Effector memory CD4-positive, alpha-beta T cell (primary cell): ENCODE data around the gene CSPG4.
"Not testable (repeated sequence)": the region's sequence is repeated elsewhere in the genome, so short reads cannot be mapped to it uniquely, and the experiment has no call there.

ENCODE experiments used
- DNase-seq, 3 donors: peaks; one replicate each; pipeline ENCODE4 v3.0.0-alpha.2; 2020
- H3K27ac ChIP-seq: 2 replicates; pipeline ENCODE4 v1.7.0; 2013; ENCODE audit warnings: mild to moderate bottlenecking, low read length, moderate library complexity; ENCODE audit not compliant: insufficient read depth, poor library complexity, severe bottlenecking
- H3K27me3 ChIP-seq: replicated peaks from 2 replicates; pipeline ENCODE4 v1.7.0; 2013; ENCODE audit warnings: mild to moderate bottlenecking, low read length; ENCODE audit not compliant: insufficient read depth, control insufficient read depth, poor library complexity, severe bottlenecking
- H3K36me3 ChIP-seq: 2 replicates; pipeline ENCODE4 v1.7.0; 2013; ENCODE audit warnings: mild to moderate bottlenecking, low read length, moderate library complexity; ENCODE audit not compliant: control insufficient read depth, insufficient read depth
- H3K4me1 ChIP-seq: 2 replicates; pipeline ENCODE4 v1.7.0; 2013; ENCODE audit warnings: low read length, mild to moderate bottlenecking; ENCODE audit not compliant: control insufficient read depth, insufficient read depth, poor library complexity, severe bottlenecking
- H3K4me3 ChIP-seq: 2 replicates; pipeline ENCODE4 v1.7.0; 2013; ENCODE audit warnings: low read length, low read depth, mild to moderate bottlenecking; ENCODE audit not compliant: insufficient read depth, poor library complexity, severe bottlenecking
- H3K9me3 ChIP-seq: 2 replicates; pipeline ENCODE4 v1.7.0; 2013; ENCODE audit warnings: mild to moderate bottlenecking, low read length, moderate library complexity; ENCODE audit not compliant: control insufficient read depth

The CSPG4 gene

GRCh38 chr15:75696311-75696720 is 16.3 kb downstream of the CSPG4 start:
- Histone ChIP-seq H3K27ac (no peak overlapping the region), H3K4me1 (no peaks in the 10 kb centered on the region), H3K36me3 (no peaks in the 10 kb centered on the region), H3K4me3 (no peak overlapping the region), H3K9me3 (no peaks in the 10 kb centered on the region), H3K27me3 (no peaks in the 10 kb centered on the region)
- no peak for DNase-seq

GRCh38 chr15:75695634-75696310 is 16.9 kb downstream of the CSPG4 start:
- no peak for DNase-seq
- H3K36me3 ChIP-seq: no peaks in the 10 kb centered on the region
- no peaks in the 10 kb centered on the region for H3K9me3 ChIP-seq
- no peak overlapping the region for H3K27ac ChIP-seq
- no peaks in the 10 kb centered on the region for H3K4me1 ChIP-seq
- H3K4me3 ChIP-seq: no peak overlapping the region
- no peaks in the 10 kb centered on the region for H3K27me3 ChIP-seq

- Histone ChIP-seq H3K36me3 (no peaks in the 10 kb centered on the region), H3K4me1 (no peaks in the 10 kb centered on the region), H3K27ac (no peak overlapping the region), H3K4me3 (no peak overlapping the region), H3K9me3 (no peaks in the 10 kb centered on the region), H3K27me3 (no peaks in the 10 kb centered on the region)
- no peak for DNase-seq
Observed at GRCh38 chr15:75695220-75695619, 17.4 kb downstream of the CSPG4 start.

GRCh38 chr15:75694241-75695182 is 18.1 kb downstream of the CSPG4 start:
- Histone ChIP-seq H3K4me3 (no peak overlapping the region), H3K9me3 (no peaks in the 10 kb centered on the region), H3K27me3 (no peaks in the 10 kb centered on the region), H3K27ac (no peak overlapping the region), H3K4me1 (no peaks in the 10 kb centered on the region), H3K36me3 (no peaks in the 10 kb centered on the region)
- no peak for DNase-seq

GRCh38 chr15:75693501-75694240 is 19.0 kb downstream of the CSPG4 start:
- H3K27me3 ChIP-seq: no peaks in the 10 kb centered on the region
- no peaks in the 10 kb centered on the region for H3K36me3 ChIP-seq
- no peaks in the 10 kb centered on the region for H3K9me3 ChIP-seq
- no peak overlapping the region for H3K27ac ChIP-seq
- no peak overlapping the region for H3K4me3 ChIP-seq
- no peak for DNase-seq
- no peaks in the 10 kb centered on the region for H3K4me1 ChIP-seq

- H3K4me1 ChIP-seq, H3K27me3 ChIP-seq, H3K36me3 ChIP-seq, H3K27ac ChIP-seq, H3K9me3 ChIP-seq, DNase-seq, H3K4me3 ChIP-seq: not testable (repeated sequence)
Observed at GRCh38 chr15:75693028-75693427, 19.6 kb downstream of the CSPG4 start.

- not testable (repeated sequence) for H3K4me1 ChIP-seq, H3K9me3 ChIP-seq
Observed at GRCh38 chr15:75692311-75692710, 20.3 kb downstream of the CSPG4 start.

GRCh38 chr15:75689429-75689828 is 23.2 kb downstream of the CSPG4 start:
- not testable (repeated sequence) for H3K36me3 ChIP-seq, H3K9me3 ChIP-seq, H3K27ac ChIP-seq, DNase-seq, H3K4me3 ChIP-seq, H3K27me3 ChIP-seq, H3K4me1 ChIP-seq

More at GRCh38 chr15:75692311-75692710, 20.3 kb downstream of the CSPG4 start:
- not testable (repeated sequence) for H3K27ac ChIP-seq, DNase-seq, H3K4me3 ChIP-seq, H3K27me3 ChIP-seq, H3K36me3 ChIP-seq

GRCh38 chr15:75688831-75689230 is 23.8 kb downstream of the CSPG4 start:
- no peaks in the 10 kb centered on the region for H3K27me3 ChIP-seq
- DNase-seq: no peak
- no peaks in the 10 kb centered on the region for H3K4me1 ChIP-seq
- no peak overlapping the region for H3K27ac ChIP-seq
- no peaks in the 10 kb centered on the region for H3K36me3 ChIP-seq
- no peaks in the 10 kb centered on the region for H3K9me3 ChIP-seq
- H3K4me3 ChIP-seq: no peak overlapping the region

- Histone ChIP-seq H3K27ac (no peak overlapping the region), H3K36me3 (no peaks in the 10 kb centered on the region), H3K4me1 (no peaks in the 10 kb centered on the region)
Observed at GRCh38 chr15:75688278-75688557, 24.4 kb downstream of the CSPG4 start.

More at GRCh38 chr15:75688278-75688557, 24.4 kb downstream of the CSPG4 start:
- Histone ChIP-seq H3K27me3 (no peaks in the 10 kb centered on the region), H3K4me3 (no peak overlapping the region), H3K9me3 (no peaks in the 10 kb centered on the region)
- DNase-seq: no peak
